GM18505 (cell line): ENCODE data around the gene TRPV3.
A peak's percentile ranks its signal among the peaks of the same experiment; 100 is the strongest.

Experiments
- ATAC-seq: cut with Tn5 transposase; IDR thresholded peaks from one replicate; pipeline ENCODE4 v1.9.1; 2021; ENCODE audit not compliant: unreplicated experiment
- POLR2A ChIP-seq: IDR thresholded peaks from 4 replicates; pipeline ENCODE4 v1.6.1; 2011; ENCODE audit warnings: borderline replicate concordance; ENCODE audit not compliant: insufficient read depth, insufficient read length; ENCODE audit errors: extremely low read depth

Gene TRPV3

GRCh38 chr17:3557768-3558583 is at the start of gene TRPV3:
Gene TRPV3 (minus strand): TSS chr17:3557812. CDS start chr17:3554850, 2,962 bp downstream.
- TF ChIP-seq POLR2A = peak; percentile 41
- no peak for ATAC-seq

- TF ChIP-seq POLR2A = no peak
- ATAC-seq = no peak
Observed at GRCh38 chr17:3603870-3604259, 46.3 kb upstream of the TRPV3 start.

- TF ChIP-seq POLR2A = no peak
- ATAC-seq = no peak
Observed at GRCh38 chr17:3603119-3603869, 45.7 kb upstream of the TRPV3 start.

DNA sequence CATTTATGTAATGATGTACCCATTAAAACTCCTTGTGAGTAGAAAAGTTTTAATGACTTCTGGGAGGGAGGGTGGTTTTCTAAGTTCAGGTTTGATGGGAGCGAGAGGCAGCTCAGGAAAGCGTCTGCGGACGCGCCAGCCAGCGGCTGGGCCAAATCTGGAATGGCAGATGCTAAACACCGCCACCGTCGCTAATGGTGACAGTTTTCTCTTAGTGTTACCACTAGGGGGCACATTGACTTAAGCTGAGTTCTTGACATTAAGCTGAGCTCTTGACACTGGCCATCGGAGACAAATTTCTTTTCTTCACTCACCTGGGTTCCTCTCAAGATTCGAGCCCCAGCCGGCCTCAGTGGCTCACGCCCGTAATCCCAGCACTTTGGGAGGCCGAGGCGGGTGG is 44.9 kb upstream of the TRPV3 start:
- ATAC-seq = no peak
- no peak for TF ChIP-seq POLR2A

- no peak for ATAC-seq
Observed at GRCh38 chr17:3600529-3601205, 43.1 kb upstream of the TRPV3 start.

DNA sequence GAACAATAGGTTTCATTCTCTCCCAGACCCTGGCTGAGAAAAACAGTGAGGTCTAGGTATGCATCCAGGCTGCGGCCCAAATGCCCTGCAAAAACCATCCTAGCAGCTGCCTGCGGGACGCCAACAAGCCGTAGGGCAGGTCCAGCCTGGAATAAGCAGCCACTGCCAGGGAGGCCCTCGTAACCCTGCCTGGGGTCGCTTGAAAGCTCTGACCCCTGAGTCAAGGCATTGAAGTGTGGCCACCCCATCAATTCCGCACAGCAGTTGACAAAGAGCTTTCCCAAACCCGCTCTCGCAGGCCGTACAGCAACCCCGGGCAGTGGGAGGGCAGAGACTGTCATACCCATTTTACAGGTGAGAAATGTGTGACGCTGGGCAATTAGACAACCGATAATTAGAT is 40.5 kb upstream of the TRPV3 start:
- no peak for ATAC-seq
- no peak for TF ChIP-seq POLR2A

More at GRCh38 chr17:3600529-3601205, 43.1 kb upstream of the TRPV3 start:
- no peak for TF ChIP-seq POLR2A

GRCh38 chr17:3596804-3597464 is 39.3 kb upstream of the TRPV3 start:
- ATAC-seq = no peak
- TF ChIP-seq POLR2A = no peak

- no peak for TF ChIP-seq POLR2A
- ATAC-seq = no peak
Observed at GRCh38 chr17:3594976-3595375, 37.4 kb upstream of the TRPV3 start.

DNA sequence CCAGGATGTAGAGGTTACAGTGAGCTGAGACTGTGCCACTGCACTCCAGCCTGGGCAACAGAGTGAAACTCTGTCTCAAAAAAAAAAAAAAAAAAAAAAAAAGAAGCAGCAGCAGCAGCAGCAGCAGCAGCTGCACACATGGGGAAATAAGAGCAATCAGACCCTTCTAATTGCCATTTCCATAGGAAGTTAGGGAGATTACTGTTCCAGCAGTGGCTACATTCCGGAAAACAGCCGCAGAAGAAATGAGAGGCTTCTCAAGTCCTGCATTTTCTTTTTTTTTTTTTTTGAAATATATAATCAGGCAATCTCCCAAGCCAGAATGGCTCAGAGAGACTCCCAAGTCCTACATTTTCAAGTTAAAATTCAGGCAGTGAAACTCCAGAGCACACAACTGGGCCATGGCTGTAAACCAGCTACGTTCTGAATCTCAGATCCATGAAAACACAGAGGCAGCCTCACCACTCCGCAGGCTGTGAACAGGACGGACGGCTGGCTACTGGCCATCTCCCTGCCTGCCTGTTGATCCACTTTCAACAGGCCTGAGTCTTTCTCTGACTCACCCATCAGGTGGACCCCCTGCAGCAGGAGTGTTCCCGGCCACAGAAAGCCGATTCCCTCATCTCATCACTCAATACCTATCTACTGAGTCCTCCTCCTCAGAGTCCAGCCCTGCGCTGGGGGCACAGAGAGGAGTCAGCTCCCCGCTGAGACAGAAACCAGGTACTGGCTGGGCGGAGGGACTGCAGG is 36.6 kb upstream of the TRPV3 start:
- no peak for TF ChIP-seq POLR2A
- ATAC-seq = no peak

DNA sequence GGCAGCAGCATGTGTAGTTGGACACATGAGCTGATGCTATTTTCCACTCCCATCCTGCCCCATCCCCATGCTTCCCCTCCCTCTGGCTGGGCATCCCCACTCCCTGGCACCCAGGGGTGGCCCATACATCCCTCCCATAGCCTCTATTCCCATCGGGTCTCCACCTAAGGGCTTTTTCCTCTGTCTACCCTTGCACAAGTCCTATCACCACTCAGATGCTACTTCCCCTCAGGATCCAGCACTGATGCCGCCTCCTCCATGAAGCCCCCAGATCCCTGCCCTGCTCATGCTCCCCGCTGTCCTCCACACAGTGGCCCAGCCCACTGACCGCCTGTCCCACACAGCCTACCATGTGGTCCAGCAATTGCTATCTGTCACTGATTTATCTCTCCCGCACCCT is 35.8 kb upstream of the TRPV3 start:
- TF ChIP-seq POLR2A = no peak
- ATAC-seq = no peak

GRCh38 chr17:3592216-3592860 is 34.7 kb upstream of the TRPV3 start:
- ATAC-seq = no peak
- no peak for TF ChIP-seq POLR2A

- no peak for ATAC-seq
- TF ChIP-seq POLR2A = no peak
Observed at GRCh38 chr17:3590768-3591167, 33.2 kb upstream of the TRPV3 start.

DNA sequence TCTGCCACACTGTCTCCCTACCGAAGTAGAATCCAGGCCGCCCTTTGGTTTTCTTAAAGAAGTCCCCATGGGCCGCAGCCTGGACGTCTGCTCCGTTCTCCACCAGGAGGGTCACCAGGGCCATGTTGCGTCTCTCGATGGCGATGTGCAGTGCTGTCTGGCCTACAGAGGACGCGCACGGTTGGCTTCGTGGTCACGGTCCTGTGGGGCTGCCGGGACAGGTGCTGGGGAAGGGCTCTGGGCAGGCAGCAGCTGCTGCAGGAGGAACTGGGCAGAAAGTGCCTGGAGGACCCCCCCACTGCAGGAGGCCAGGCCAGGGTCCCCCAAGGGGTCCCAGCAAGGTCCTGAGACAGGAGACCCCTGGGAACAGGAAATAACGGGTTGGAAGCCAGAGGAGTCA is 32.6 kb upstream of the TRPV3 start:
- TF ChIP-seq POLR2A = no peak
- no peak for ATAC-seq

DNA sequence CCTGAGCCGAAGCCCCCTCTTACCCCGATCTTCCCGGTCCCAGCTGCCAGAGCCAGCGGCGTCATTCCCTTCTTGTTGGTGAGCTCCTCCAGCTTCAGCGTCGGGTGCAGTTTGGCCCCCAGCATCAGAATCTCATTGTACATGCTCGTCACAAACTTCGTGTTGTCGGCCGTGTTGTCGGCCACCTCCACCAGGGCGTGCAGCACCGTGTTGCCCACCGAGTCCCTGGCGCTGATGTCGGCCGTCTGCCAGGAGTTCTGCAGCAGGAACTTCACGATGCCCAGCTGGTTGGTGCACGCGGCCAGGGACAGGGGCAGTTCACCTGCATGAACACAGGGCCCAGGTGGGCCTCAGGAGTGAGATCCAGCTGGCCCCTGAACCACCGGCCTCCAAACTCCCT is 32.2 kb upstream of the TRPV3 start:
- no peak for ATAC-seq
- no peak for TF ChIP-seq POLR2A
